ENCODE data around the gene AXL.

GRCh38 chr19:41307090-41307875, 88.3 kb downstream of the AXL start:
- TF ChIP-seq, protein P1, sequence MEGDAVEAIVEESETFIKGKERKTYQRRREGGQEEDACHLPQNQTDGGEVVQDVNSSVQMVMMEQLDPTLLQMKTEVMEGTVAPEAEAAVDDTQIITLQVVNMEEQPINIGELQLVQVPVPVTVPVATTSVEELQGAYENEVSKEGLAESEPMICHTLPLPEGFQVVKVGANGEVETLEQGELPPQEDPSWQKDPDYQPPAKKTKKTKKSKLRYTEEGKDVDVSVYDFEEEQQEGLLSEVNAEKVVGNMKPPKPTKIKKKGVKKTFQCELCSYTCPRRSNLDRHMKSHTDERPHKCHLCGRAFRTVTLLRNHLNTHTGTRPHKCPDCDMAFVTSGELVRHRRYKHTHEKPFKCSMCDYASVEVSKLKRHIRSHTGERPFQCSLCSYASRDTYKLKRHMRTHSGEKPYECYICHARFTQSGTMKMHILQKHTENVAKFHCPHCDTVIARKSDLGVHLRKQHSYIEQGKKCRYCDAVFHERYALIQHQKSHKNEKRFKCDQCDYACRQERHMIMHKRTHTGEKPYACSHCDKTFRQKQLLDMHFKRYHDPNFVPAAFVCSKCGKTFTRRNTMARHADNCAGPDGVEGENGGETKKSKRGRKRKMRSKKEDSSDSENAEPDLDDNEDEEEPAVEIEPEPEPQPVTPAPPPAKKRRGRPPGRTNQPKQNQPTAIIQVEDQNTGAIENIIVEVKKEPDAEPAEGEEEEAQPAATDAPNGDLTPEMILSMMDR (conservative IDR thresholded peaks at IDR 0.05 in 1 of 2, IDR thresholded peaks at IDR 0.05 in 1 of 2; ENCODE audit: extremely low read depth in 1 of 2, insufficient read depth in 1 of 2, low read depth in 1 of 2, low read length in 2 of 2), result no peak
- TF ChIP-seq EZH2 (IDR thresholded peaks at IDR 0.05; ENCODE audit: borderline replicate concordance, low read length), result no peak

Measured in mammary epithelial cell (primary cell).